HEK293 (cell line): ENCODE results near the gene TMEM45A.

ENCODE experiments used
- CTCF ChIA-PET: fragments of 350-600 bp; formaldehyde crosslinking; extraction: SDS; loops from one replicate; lab custom pipeline; 2021; ENCODE audit warnings: antibody characterized with exemption; lab: Yijun Ruan, JAX
- POLR2A ChIA-PET: fragments of 300-600 bp; formaldehyde crosslinking; extraction: SDS; loops from one replicate; lab custom pipeline; 2020; ENCODE audit warnings: antibody characterized with exemption, inconsistent platforms; lab: Yijun Ruan, JAX
- H3K27ac ChIP-seq: fragments of 200-500 bp; sonication (Bioruptor generic); 2 replicates; pipeline ENCODE4 v1.5.1; 2014; ENCODE audit warnings: low read depth, low read length, control low read depth, inconsistent platforms; ENCODE audit errors: extremely low read depth
- H3K36me3 ChIP-seq, 2 experiments: fragments of 200-500 bp in 1 of 2; sonication (Bioruptor generic) in 1 of 2; 1 replicate in 1 of 2; 2 replicates in 1 of 2; pipeline ENCODE4 v1.5.1; 2014 to 2017; ENCODE audit warnings: inconsistent platforms in 2 of 2, low read length in 2 of 2; ENCODE audit not compliant: control insufficient read depth in 2 of 2, insufficient read depth in 1 of 2
- H3K4me1 ChIP-seq: fragments of 200-500 bp; sonication (Bioruptor generic); 2 replicates; pipeline ENCODE4 v1.5.1; 2014; ENCODE audit warnings: mild to moderate bottlenecking, low read length, inconsistent platforms; ENCODE audit not compliant: control insufficient read depth, insufficient read depth
- H3K4me3 ChIP-seq: 2 replicates; pipeline ENCODE4 v1.5.1; 2011; ENCODE audit warnings: low read depth, mild to moderate bottlenecking, control low read depth, low read length, moderate library complexity
- H3K9me3 ChIP-seq: fragments of 200-500 bp; sonication (Bioruptor generic); 2 replicates; pipeline ENCODE4 v1.5.1; 2014; ENCODE audit warnings: low read depth, low read length, inconsistent platforms; ENCODE audit not compliant: control insufficient read depth, insufficient read depth
- EGR2 ChIP-seq: fragments of 450-650 bp; formaldehyde crosslinking; IDR thresholded peaks from 2 replicates; pipeline ENCODE4 v1.5.1; 2016; ENCODE audit warnings: low read depth, missing biosample characterization, missing genetic modification characterization
- GLIS1 ChIP-seq: fragments of 450-650 bp; formaldehyde crosslinking; IDR thresholded peaks from 2 replicates; pipeline ENCODE4 v1.5.1; 2016; ENCODE audit warnings: missing biosample characterization, missing genetic modification characterization
- KLF9 ChIP-seq: fragments of 450-650 bp; formaldehyde crosslinking; IDR thresholded peaks from 2 replicates; pipeline ENCODE4 v1.5.1; 2016; ENCODE audit warnings: missing biosample characterization, missing genetic modification characterization, low read depth
- OSR2 ChIP-seq: fragments of 450-650 bp; formaldehyde crosslinking; IDR thresholded peaks from 2 replicates; pipeline ENCODE4 v1.5.1; 2016; ENCODE audit warnings: missing biosample characterization, missing genetic modification characterization
- OVOL3 ChIP-seq: fragments of 450-650 bp; formaldehyde crosslinking; IDR thresholded peaks from 2 replicates; pipeline ENCODE4 v1.5.1; 2016; ENCODE audit warnings: missing biosample characterization, missing genetic modification characterization
- SP3 ChIP-seq: fragments of 450-650 bp; formaldehyde crosslinking; IDR thresholded peaks from 2 replicates; pipeline ENCODE4 v1.5.1; 2016; ENCODE audit warnings: missing biosample characterization, missing genetic modification characterization
- SP7 ChIP-seq: fragments of 450-650 bp; formaldehyde crosslinking; IDR thresholded peaks from 2 replicates; pipeline ENCODE4 v1.5.1; 2016; ENCODE audit warnings: missing biosample characterization, missing genetic modification characterization
- YY2 ChIP-seq: fragments of 450-650 bp; formaldehyde crosslinking; IDR thresholded peaks from 2 replicates; pipeline ENCODE4 v1.5.1; 2016; ENCODE audit warnings: missing biosample characterization, missing genetic modification characterization
- ZBTB1 ChIP-seq: fragments of 450-650 bp; formaldehyde crosslinking; IDR thresholded peaks from 2 replicates; pipeline ENCODE4 v1.5.1; 2016; ENCODE audit warnings: missing biosample characterization, missing genetic modification characterization
- ZBTB21 ChIP-seq: fragments of 450-650 bp; formaldehyde crosslinking; IDR thresholded peaks from 2 replicates; pipeline ENCODE4 v1.5.1; 2017; ENCODE audit warnings: missing biosample characterization, missing genetic modification characterization
- ZFP37 ChIP-seq: fragments of 450-650 bp; formaldehyde crosslinking; IDR thresholded peaks from 2 replicates; pipeline ENCODE4 v1.5.1; 2016; ENCODE audit warnings: missing biosample characterization, missing genetic modification characterization
- ZFP69B ChIP-seq: fragments of 450-650 bp; formaldehyde crosslinking; IDR thresholded peaks from 2 replicates; pipeline ENCODE4 v1.5.1; 2016; ENCODE audit warnings: missing biosample characterization, missing genetic modification characterization
- ZNF121 ChIP-seq: fragments of 450-650 bp; formaldehyde crosslinking; IDR thresholded peaks from 2 replicates; pipeline ENCODE4 v1.5.1; 2016; ENCODE audit warnings: missing biosample characterization, missing genetic modification characterization
- ZNF169 ChIP-seq: fragments of 450-650 bp; formaldehyde crosslinking; IDR thresholded peaks from 2 replicates; pipeline ENCODE4 v1.5.1; 2016; ENCODE audit warnings: missing biosample characterization, missing genetic modification characterization
- ZNF175 ChIP-seq: fragments of 450-650 bp; formaldehyde crosslinking; IDR thresholded peaks from 2 replicates; pipeline ENCODE4 v1.5.1; 2016; ENCODE audit warnings: missing biosample characterization, missing genetic modification characterization
- ZNF221 ChIP-seq: fragments of 450-650 bp; formaldehyde crosslinking; IDR thresholded peaks from 2 replicates; pipeline ENCODE4 v1.5.1; 2017; ENCODE audit warnings: missing biosample characterization, missing genetic modification characterization, borderline replicate concordance
- ZNF24 ChIP-seq: fragments of 450-650 bp; formaldehyde crosslinking; IDR thresholded peaks from 2 replicates; pipeline ENCODE4 v1.5.1; 2016; ENCODE audit warnings: missing biosample characterization, missing genetic modification characterization
- ZNF335 ChIP-seq: fragments of 450-650 bp; formaldehyde crosslinking; conservative IDR thresholded peaks from 2 replicates; pipeline ENCODE4 v1.5.1; 2016; ENCODE audit warnings: missing biosample characterization, missing genetic modification characterization
- ZNF350 ChIP-seq: fragments of 450-650 bp; formaldehyde crosslinking; IDR thresholded peaks from 2 replicates; pipeline ENCODE4 v1.5.0; 2017; ENCODE audit warnings: missing biosample characterization, mild to moderate bottlenecking, missing genetic modification characterization
- ZNF354C ChIP-seq: fragments of 450-650 bp; formaldehyde crosslinking; IDR thresholded peaks from 2 replicates; pipeline ENCODE4 v1.5.1; 2016; ENCODE audit warnings: missing biosample characterization, missing genetic modification characterization, low read depth, borderline replicate concordance
- ZNF37A ChIP-seq: fragments of 450-650 bp; IDR thresholded peaks from 2 replicates; pipeline ENCODE4 v1.5.1; 2018; ENCODE audit warnings: missing biosample characterization, missing genetic modification characterization
- ZNF394 ChIP-seq: fragments of 450-650 bp; formaldehyde crosslinking; IDR thresholded peaks from 2 replicates; pipeline ENCODE4 v1.5.1; 2016; ENCODE audit warnings: missing biosample characterization, missing genetic modification characterization, mild to moderate bottlenecking, moderate library complexity, borderline replicate concordance
- ZNF404 ChIP-seq: fragments of 450-650 bp; formaldehyde crosslinking; IDR thresholded peaks from 2 replicates; pipeline ENCODE4 v1.5.1; 2017; ENCODE audit warnings: missing biosample characterization, missing genetic modification characterization
- ZNF423 ChIP-seq: fragments of 450-650 bp; formaldehyde crosslinking; IDR thresholded peaks from 2 replicates; pipeline ENCODE4 v1.5.1; 2016; ENCODE audit warnings: missing biosample characterization, missing genetic modification characterization
- ZNF510 ChIP-seq: fragments of 450-650 bp; formaldehyde crosslinking; IDR thresholded peaks from 2 replicates; pipeline ENCODE4 v1.5.1; 2018; ENCODE audit warnings: mild to moderate bottlenecking, missing genetic modification characterization, missing biosample characterization; ENCODE audit not compliant: insufficient replicate concordance
- ZNF558 ChIP-seq: fragments of 450-650 bp; formaldehyde crosslinking; IDR thresholded peaks from 2 replicates; pipeline ENCODE4 v1.5.1; 2016; ENCODE audit warnings: missing biosample characterization, missing genetic modification characterization
- ZNF580 ChIP-seq: fragments of 450-650 bp; formaldehyde crosslinking; IDR thresholded peaks from 2 replicates; pipeline ENCODE4 v1.5.1; 2016; ENCODE audit warnings: missing biosample characterization, missing genetic modification characterization
- ZNF654 ChIP-seq: fragments of 450-650 bp; formaldehyde crosslinking; IDR thresholded peaks from 2 replicates; pipeline ENCODE4 v1.5.1; 2016; ENCODE audit warnings: low read depth, missing biosample characterization, missing genetic modification characterization
- ZNF658 ChIP-seq: fragments of 450-650 bp; formaldehyde crosslinking; IDR thresholded peaks from 2 replicates; pipeline ENCODE4; 2016; ENCODE audit warnings: missing biosample characterization, missing genetic modification characterization
- ZNF707 ChIP-seq: fragments of 450-650 bp; formaldehyde crosslinking; IDR thresholded peaks from 2 replicates; pipeline ENCODE4 v1.5.1; 2016; ENCODE audit warnings: missing biosample characterization, missing genetic modification characterization
- ZNF76 ChIP-seq: fragments of 450-650 bp; formaldehyde crosslinking; IDR thresholded peaks from 2 replicates; pipeline ENCODE4; 2016; ENCODE audit warnings: low read depth, missing biosample characterization, missing genetic modification characterization, borderline replicate concordance
- ZNF777 ChIP-seq: fragments of 450-650 bp; formaldehyde crosslinking; IDR thresholded peaks from 2 replicates; pipeline ENCODE4 v1.5.1; 2017; ENCODE audit warnings: missing biosample characterization, missing genetic modification characterization, borderline replicate concordance
- ZNF830 ChIP-seq: fragments of 450-650 bp; IDR thresholded peaks from 2 replicates; pipeline ENCODE4 v1.5.0; 2018; ENCODE audit warnings: missing biosample characterization, missing genetic modification characterization, low read depth, mild to moderate bottlenecking, moderate library complexity
- ZNF837 ChIP-seq: fragments of 450-650 bp; formaldehyde crosslinking; IDR thresholded peaks from 2 replicates; pipeline ENCODE4 v1.5.1; 2016; ENCODE audit warnings: missing biosample characterization, missing genetic modification characterization
- ZNF843 ChIP-seq: fragments of 450-650 bp; formaldehyde crosslinking; IDR thresholded peaks from 2 replicates; pipeline ENCODE4 v1.5.1; 2016; ENCODE audit warnings: missing biosample characterization, missing genetic modification characterization
- ZXDB ChIP-seq: fragments of 450-650 bp; formaldehyde crosslinking; IDR thresholded peaks from 2 replicates; pipeline ENCODE4 v1.5.1; 2016; ENCODE audit warnings: missing biosample characterization, missing genetic modification characterization
- TF ChIP-seq, protein P1 (sequence below): fragments of 450-650 bp; formaldehyde crosslinking; IDR thresholded peaks from 2 replicates; pipeline ENCODE4 v1.5.1; 2016; ENCODE audit warnings: missing biosample characterization, missing genetic modification characterization

The TMEM45A gene

DNA sequence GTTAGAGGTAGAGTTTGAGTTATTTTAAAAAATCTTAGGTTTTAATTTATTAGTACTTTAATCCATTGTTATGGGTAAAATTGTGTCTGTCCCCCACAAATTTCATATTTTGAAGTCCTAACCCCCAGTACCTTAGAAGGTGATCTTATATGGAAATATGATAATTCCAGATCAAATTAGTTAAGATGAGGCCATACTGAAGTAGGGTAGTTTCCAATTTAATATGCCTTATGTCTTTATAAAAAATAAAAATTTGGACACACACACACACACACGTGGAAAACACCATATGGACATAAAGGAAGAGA lies 98.4 kb downstream of the TMEM45A start (continued):
- TF ChIP-seq YY2 (no peak), ZNF169 (tag by site-specific recombination) (no peak), ZNF404 (tag by site-specific recombination) (no peak)

GRCh38 chr3:100591411-100591810 lies 99.0 kb downstream of the TMEM45A start:
- Histone ChIP-seq H3K4me1 (no peaks in the 10 kb centered on the region), H3K27ac (no peak overlapping the region), H3K4me3 (no peak overlapping the region), H3K9me3 (no peaks in the 10 kb centered on the region), H3K36me3 (no peaks in the 10 kb centered on the region)
- TF ChIP-seq ZNF169 (tag by site-specific recombination): no peak
- TF ChIP-seq ZBTB1 (tag by site-specific recombination): no peak
- no peak for TF ChIP-seq ZNF658 (tag by site-specific recombination)
- no peak for TF ChIP-seq ZNF558
- TF ChIP-seq GLIS1 (tag by site-specific recombination): no peak
- TF ChIP-seq ZNF654 (tag by site-specific recombination): no peak
- TF ChIP-seq OVOL3 (tag by site-specific recombination): no peak
- no peak for TF ChIP-seq ZFP37
- no peak for TF ChIP-seq EGR2
- no peak for TF ChIP-seq ZXDB (tag by site-specific recombination)
- no peak for TF ChIP-seq ZNF350 (tag by site-specific recombination)
- no peak for TF ChIP-seq ZNF830 (tag by site-specific recombination)
- TF ChIP-seq SP3: no peak
- TF ChIP-seq ZNF777 (tag by site-specific recombination): no peak
- no peak for TF ChIP-seq ZNF843 (tag by site-specific recombination)
- ChIA-PET POLR2A (no interaction called here), CTCF (interaction anchor here (0.6 to 6.5 kb wide), 10 partner anchors 10 to 275 kb away, joined by 3 to 107 read pairs (median 3); no protein-coding TSS in a partner anchor)

GRCh38 chr3:100600181-100601042 lies 108.0 kb downstream of the TMEM45A start:
- no peak overlapping the region for H3K27ac ChIP-seq
- H3K4me3 ChIP-seq: no peak overlapping the region
- H3K4me1 ChIP-seq: no peaks in the 10 kb centered on the region
- H3K36me3 ChIP-seq: no peaks in the 10 kb centered on the region
- ChIA-PET POLR2A (no interaction called here), CTCF (interaction anchor here (0.6 to 1.7 kb wide), 5 partner anchors 9 to 1082 kb away, joined by 3 to 5 read pairs (median 3); no protein-coding TSS in a partner anchor)
- H3K9me3 ChIP-seq: no peaks in the 10 kb centered on the region
- no peak for TF ChIP-seq ZNF394
- TF ChIP-seq ZBTB21 (tag by site-specific recombination): no peak
- TF ChIP-seq ZNF510 (tag by site-specific recombination): no peak
- TF ChIP-seq SP7 (tag by site-specific recombination): no peak
- no peak for TF ChIP-seq ZNF707
- no peak for TF ChIP-seq OSR2 (tag by site-specific recombination)
- TF ChIP-seq ZNF354C (tag by site-specific recombination): no peak
- no peak for TF ChIP-seq ZNF837 (tag by site-specific recombination)
- no peak for TF ChIP-seq ZNF175
- no peak for TF ChIP-seq ZNF121
- no peak for TF ChIP-seq ZNF37A (tag by site-specific recombination)
- no peak for TF ChIP-seq ZNF76 (tag by site-specific recombination)
- no peak for TF ChIP-seq ZNF24 (tag by site-specific recombination)
- TF ChIP-seq KLF9 (tag by site-specific recombination): no peak
- no peak for TF ChIP-seq ZNF221 (tag by site-specific recombination)
- TF ChIP-seq ZNF580: no peak
- no peak for TF ChIP-seq ZFP69B
- no peak for TF ChIP-seq ZNF423 (tag by site-specific recombination)
- TF ChIP-seq, protein P1, sequence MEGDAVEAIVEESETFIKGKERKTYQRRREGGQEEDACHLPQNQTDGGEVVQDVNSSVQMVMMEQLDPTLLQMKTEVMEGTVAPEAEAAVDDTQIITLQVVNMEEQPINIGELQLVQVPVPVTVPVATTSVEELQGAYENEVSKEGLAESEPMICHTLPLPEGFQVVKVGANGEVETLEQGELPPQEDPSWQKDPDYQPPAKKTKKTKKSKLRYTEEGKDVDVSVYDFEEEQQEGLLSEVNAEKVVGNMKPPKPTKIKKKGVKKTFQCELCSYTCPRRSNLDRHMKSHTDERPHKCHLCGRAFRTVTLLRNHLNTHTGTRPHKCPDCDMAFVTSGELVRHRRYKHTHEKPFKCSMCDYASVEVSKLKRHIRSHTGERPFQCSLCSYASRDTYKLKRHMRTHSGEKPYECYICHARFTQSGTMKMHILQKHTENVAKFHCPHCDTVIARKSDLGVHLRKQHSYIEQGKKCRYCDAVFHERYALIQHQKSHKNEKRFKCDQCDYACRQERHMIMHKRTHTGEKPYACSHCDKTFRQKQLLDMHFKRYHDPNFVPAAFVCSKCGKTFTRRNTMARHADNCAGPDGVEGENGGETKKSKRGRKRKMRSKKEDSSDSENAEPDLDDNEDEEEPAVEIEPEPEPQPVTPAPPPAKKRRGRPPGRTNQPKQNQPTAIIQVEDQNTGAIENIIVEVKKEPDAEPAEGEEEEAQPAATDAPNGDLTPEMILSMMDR (tag by site-specific recombination): no peak
- no peak for TF ChIP-seq ZNF335
